Measurements from ENCODE around the gene ANKH. TPM values are rescaled to one million over a fixed set of nuclear protein-coding genes. Genes with fewer than 3 reads are reported as not detected.

The ANKH gene
- total and polyA plus RNA-seq, 2 donors (not counting 1 experiment from before 2014, with no cell fraction given): 13.7 to 71.1 TPM

DNA sequence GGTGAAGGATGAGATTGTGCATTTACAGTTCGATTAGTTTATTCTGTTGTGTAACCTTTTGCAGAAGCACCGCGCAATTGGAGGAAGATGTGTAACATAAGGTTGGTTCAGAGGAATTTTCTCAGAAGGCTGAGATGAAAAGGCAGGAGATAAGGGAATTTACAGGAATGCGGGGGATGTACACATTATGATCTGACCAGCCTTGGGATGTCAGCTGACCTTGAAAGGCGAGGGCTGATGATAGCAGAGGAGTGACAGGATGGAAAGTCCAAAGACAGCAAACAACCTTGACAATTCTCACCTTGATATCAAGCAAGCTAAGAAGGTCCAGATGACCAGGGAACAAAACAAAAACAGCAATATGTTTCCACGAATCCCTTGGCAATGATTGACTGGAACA lies 118.3 kb downstream of the ANKH start:
- Histone ChIP-seq H4K20me1 (ENCODE audit: control insufficient read depth, insufficient read depth, low read length, poor library complexity, severe bottlenecking) (no peaks in the 10 kb centered on the region), H3K79me2 (ENCODE audit: control insufficient read depth, insufficient read depth, low read length) (no peaks in the 10 kb centered on the region), H3K9me3 (ENCODE audit: control extremely low read depth in 1 of 3, control insufficient read depth in 2 of 3, insufficient read depth in 1 of 3, low read length in 2 of 3) (no peaks in the 10 kb centered on the region), H3K9ac (ENCODE audit: low read length) (no peak overlapping the region), H2AFZ (ENCODE audit: insufficient read depth, low read depth, low read length, poor library complexity, severe bottlenecking) (no peak overlapping the region), H3K27ac (ENCODE audit: low read length in 2 of 2) (no peak overlapping the region), H3K4me2 (replicated peaks; ENCODE audit: low read depth, low read length, poor library complexity, severe bottlenecking) (no peak overlapping the region), H3K4me3 (ENCODE audit: control extremely low read depth in 1 of 5, extremely low read depth in 1 of 5, insufficient read depth in 1 of 5, low read depth in 2 of 5, low read length in 4 of 5) (no peak overlapping the region), H3K4me1 (ENCODE audit: control insufficient read depth in 2 of 2, insufficient read depth in 2 of 2, low read length in 2 of 2) (no peaks in the 10 kb centered on the region), H3K27me3 (replicated peaks in 1 of 4; ENCODE audit: control extremely low read depth in 1 of 4, control insufficient read depth in 3 of 4, insufficient read depth in 4 of 4, low read length in 3 of 4) (no peaks in the 10 kb centered on the region), H3K36me3 (replicated peaks in 1 of 2; ENCODE audit: control extremely low read depth in 1 of 2, control insufficient read depth in 1 of 2, extremely low read depth in 1 of 2, insufficient read depth in 2 of 2, low read length in 1 of 2) (peaks cover 0 to 15% of the 10 kb centered on the region in 2 experiments)
- intact Hi-C loops (cut with micrococcal nuclease): no loop called here
- no peaks in the 10 kb centered on the region for H3K27me3 Mint-ChIP-seq
- ChIA-PET POLR2A (no interaction called here), CTCF (interaction anchor here (1.5 kb wide), 1 partner anchor 26 kb away, joined by 6 read pairs; no protein-coding TSS in a partner anchor)
- ATAC-seq (ENCODE audit: low read depth): no peak
- WGBS (ENCODE audit: insufficient coverage): 96% methylated on average over 4 of the region's 6 CpGs
- no peak overlapping the region for H3K4me3 Mint-ChIP-seq
- H3K9me3 Mint-ChIP-seq (ENCODE audit: insufficient read depth): no peaks in the 10 kb centered on the region
- H3K27ac Mint-ChIP-seq: no peak overlapping the region
- H3K4me1 Mint-ChIP-seq: no peaks in the 10 kb centered on the region
- DNase-seq: no peak
- TF ChIP-seq, protein P1, sequence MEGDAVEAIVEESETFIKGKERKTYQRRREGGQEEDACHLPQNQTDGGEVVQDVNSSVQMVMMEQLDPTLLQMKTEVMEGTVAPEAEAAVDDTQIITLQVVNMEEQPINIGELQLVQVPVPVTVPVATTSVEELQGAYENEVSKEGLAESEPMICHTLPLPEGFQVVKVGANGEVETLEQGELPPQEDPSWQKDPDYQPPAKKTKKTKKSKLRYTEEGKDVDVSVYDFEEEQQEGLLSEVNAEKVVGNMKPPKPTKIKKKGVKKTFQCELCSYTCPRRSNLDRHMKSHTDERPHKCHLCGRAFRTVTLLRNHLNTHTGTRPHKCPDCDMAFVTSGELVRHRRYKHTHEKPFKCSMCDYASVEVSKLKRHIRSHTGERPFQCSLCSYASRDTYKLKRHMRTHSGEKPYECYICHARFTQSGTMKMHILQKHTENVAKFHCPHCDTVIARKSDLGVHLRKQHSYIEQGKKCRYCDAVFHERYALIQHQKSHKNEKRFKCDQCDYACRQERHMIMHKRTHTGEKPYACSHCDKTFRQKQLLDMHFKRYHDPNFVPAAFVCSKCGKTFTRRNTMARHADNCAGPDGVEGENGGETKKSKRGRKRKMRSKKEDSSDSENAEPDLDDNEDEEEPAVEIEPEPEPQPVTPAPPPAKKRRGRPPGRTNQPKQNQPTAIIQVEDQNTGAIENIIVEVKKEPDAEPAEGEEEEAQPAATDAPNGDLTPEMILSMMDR (IDR thresholded peaks at IDR 0.05): no peak
- no peak for TF ChIP-seq EZH2 (IDR thresholded peaks at IDR 0.05; ENCODE audit: borderline replicate concordance, insufficient read depth, low read depth, low read length, poor library complexity, severe bottlenecking)

DNA sequence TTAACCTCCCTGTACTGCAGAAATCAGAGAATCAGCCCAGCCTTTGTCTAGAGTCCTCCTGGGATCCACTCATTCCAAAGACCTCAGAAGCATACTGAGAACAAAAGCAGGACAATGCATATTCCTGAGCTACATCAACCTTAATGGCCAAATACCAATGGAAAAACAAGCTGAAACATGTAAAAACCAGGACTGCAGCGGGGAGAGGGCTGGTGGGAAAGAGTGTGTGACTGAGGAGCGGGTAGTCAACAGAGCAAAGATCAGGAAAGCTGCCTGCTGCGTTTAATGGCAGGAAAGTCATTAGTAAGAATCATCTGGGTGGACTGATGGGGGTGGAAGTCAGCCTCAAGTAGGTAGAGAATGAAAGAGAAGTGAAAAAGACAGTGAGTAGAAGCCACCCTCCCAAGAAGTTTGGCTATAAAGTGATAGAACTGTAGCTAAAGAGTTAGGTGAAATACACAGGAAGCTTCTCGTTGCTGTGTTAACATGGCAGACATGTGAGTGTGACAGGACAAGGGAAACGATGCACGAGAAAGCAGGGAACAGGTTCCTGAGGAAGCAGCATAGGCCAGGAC lies 119.0 kb downstream of the ANKH start:
- H3K27ac Mint-ChIP-seq: no peak overlapping the region

More for the DNA sequence above, 119.0 kb downstream of the ANKH start:
- intact Hi-C loops (cut with micrococcal nuclease): no loop called here
- Histone ChIP-seq H2AFZ (ENCODE audit: insufficient read depth, low read depth, low read length, poor library complexity, severe bottlenecking) (no peak overlapping the region), H3K4me2 (replicated peaks; ENCODE audit: low read depth, low read length, poor library complexity, severe bottlenecking) (no peak overlapping the region), H3K27me3 (replicated peaks in 1 of 4; ENCODE audit: control extremely low read depth in 1 of 4, control insufficient read depth in 3 of 4, insufficient read depth in 4 of 4, low read length in 3 of 4) (no peaks in the 10 kb centered on the region), H4K20me1 (ENCODE audit: control insufficient read depth, insufficient read depth, low read length, poor library complexity, severe bottlenecking) (no peaks in the 10 kb centered on the region), H3K4me1 (ENCODE audit: control insufficient read depth in 2 of 2, insufficient read depth in 2 of 2, low read length in 2 of 2) (no peaks in the 10 kb centered on the region), H3K27ac (ENCODE audit: low read length in 2 of 2) (no peak overlapping the region), H3K4me3 (ENCODE audit: control extremely low read depth in 1 of 5, extremely low read depth in 1 of 5, insufficient read depth in 1 of 5, low read depth in 2 of 5, low read length in 4 of 5) (no peak overlapping the region), H3K9ac (ENCODE audit: low read length) (no peak overlapping the region), H3K36me3 (replicated peaks in 1 of 2; ENCODE audit: control extremely low read depth in 1 of 2, control insufficient read depth in 1 of 2, extremely low read depth in 1 of 2, insufficient read depth in 2 of 2, low read length in 1 of 2) (peaks cover 0 to 12% of the 10 kb centered on the region in 2 experiments), H3K9me3 (ENCODE audit: control extremely low read depth in 1 of 3, control insufficient read depth in 2 of 3, insufficient read depth in 1 of 3, low read length in 2 of 3) (no peaks in the 10 kb centered on the region), H3K79me2 (ENCODE audit: control insufficient read depth, insufficient read depth, low read length) (no peaks in the 10 kb centered on the region)
- DNase-seq (no peak), ATAC-seq (ENCODE audit: low read depth) (no peak)
- CTCF ChIA-PET: interaction anchor here (0.9 to 1.5 kb wide), 2 partner anchors 26 to 262 kb away, joined by 3 to 6 read pairs; no protein-coding TSS in a partner anchor
- Mint-ChIP-seq H3K4me3 (no peak overlapping the region), H3K4me1 (no peaks in the 10 kb centered on the region), H3K9me3 (ENCODE audit: insufficient read depth) (no peaks in the 10 kb centered on the region), H3K27me3 (no peaks in the 10 kb centered on the region)
- TF ChIP-seq EZH2 (IDR thresholded peaks at IDR 0.05; ENCODE audit: borderline replicate concordance, insufficient read depth, low read depth, low read length, poor library complexity, severe bottlenecking): no peak
- TF ChIP-seq, protein P1 (IDR thresholded peaks at IDR 0.05): no peak
- 93% methylated on average over 6 of the region's 6 CpGs for WGBS (ENCODE audit: insufficient coverage)
- POLR2A ChIA-PET: no interaction called here
